Neural cell (in vitro differentiated cells): ENCODE data around the gene SMARCB1. TPM values are rescaled to one million over a fixed set of nuclear protein-coding genes. Genes with fewer than 3 reads are reported as not detected.
"Not testable (repeated sequence)": the region's sequence is repeated elsewhere in the genome, so short reads cannot be mapped to it uniquely, and the experiment has no call there.

Experiments
- H2AFZ ChIP-seq: fragments of 200-600, 300-800 bp; sonication (generic), shearing (Covaris generic); 2 replicates; pipeline ENCODE4 v1.6.0; 2014; ENCODE audit warnings: low read depth, mild to moderate bottlenecking, antibody characterized with exemption, low read length, moderate library complexity
- H3F3A ChIP-seq: fragments of 200-600 bp; shearing (Covaris generic); 2 replicates; pipeline ENCODE4 v1.6.1; 2016; ENCODE audit warnings: mild to moderate bottlenecking, moderate library complexity, mixed read lengths, antibody characterized with exemption, low read length; ENCODE audit not compliant: insufficient read depth, poor library complexity, severe bottlenecking
- H3K27ac ChIP-seq: fragments of 200-600, 300-800 bp; sonication (generic), shearing (Covaris generic); 2 replicates; pipeline ENCODE4 v1.5.1; 2014; ENCODE audit warnings: mild to moderate bottlenecking, low read length, moderate library complexity
- H3K27me3 ChIP-seq: fragments of 300-800, 200-600 bp; sonication (generic), shearing (Covaris generic); 2 replicates; pipeline ENCODE4 v1.6.0; 2014; ENCODE audit warnings: mild to moderate bottlenecking, low read depth, low read length, moderate library complexity; ENCODE audit not compliant: insufficient read depth
- H3K36me3 ChIP-seq: fragments of 300-800, 200-600 bp; sonication (generic), shearing (Covaris generic); 2 replicates; pipeline ENCODE4 v1.5.1; 2014; ENCODE audit warnings: mild to moderate bottlenecking, antibody characterized with exemption, low read length, moderate library complexity; ENCODE audit not compliant: insufficient read depth
- H3K4me2 ChIP-seq: fragments of 300-800, 200-600 bp; sonication (generic), shearing (Covaris generic); 2 replicates; pipeline ENCODE4 v1.6.0; 2014; ENCODE audit warnings: mild to moderate bottlenecking, low read length
- H3K4me3 ChIP-seq: fragments of 300-800, 200-600 bp; sonication (generic), shearing (Covaris generic); 2 replicates; pipeline ENCODE4 v1.5.1; 2014; ENCODE audit warnings: mild to moderate bottlenecking, low read length, moderate library complexity
- H3K79me2 ChIP-seq: fragments of 200-600 bp; shearing (Covaris generic); replicated peaks from 2 replicates; pipeline ENCODE4 v1.6.0; 2014; ENCODE audit warnings: mild to moderate bottlenecking, low read length, moderate library complexity; ENCODE audit not compliant: insufficient read depth
- H3K9ac ChIP-seq: fragments of 300-800, 200-600 bp; sonication (generic), shearing (Covaris generic); 2 replicates; pipeline ENCODE4 v1.6.1; 2016; ENCODE audit warnings: mild to moderate bottlenecking, low read length, mixed read lengths
- H3K9me2 ChIP-seq: fragments of 200-600 bp; shearing (Covaris generic); 2 replicates; pipeline ENCODE4 v1.6.1; 2016; ENCODE audit warnings: mild to moderate bottlenecking, low read length, mixed read lengths; ENCODE audit not compliant: insufficient read depth
- H3K9me3 ChIP-seq: fragments of 200-600, 300-800 bp; sonication (generic), shearing (Covaris generic); 2 replicates; pipeline ENCODE4 v1.6.1; 2016; ENCODE audit warnings: mild to moderate bottlenecking, mixed run types, low read length, moderate library complexity, mixed read lengths
- H4K20me1 ChIP-seq: fragments of 200-600 bp; shearing (Covaris generic); 2 replicates; pipeline ENCODE4 v1.6.1; 2016; ENCODE audit warnings: mild to moderate bottlenecking, mixed run types; ENCODE audit not compliant: insufficient read depth
- EP300 ChIP-seq: fragments of 450-650 bp; conservative IDR thresholded peaks from 2 replicates; pipeline ENCODE4 v1.6.1; 2014; ENCODE audit warnings: antibody characterized with exemption, mild to moderate bottlenecking, moderate library complexity; ENCODE audit not compliant: poor library complexity, severe bottlenecking
- EZH2 ChIP-seq: fragments of 200-600, 300-800 bp; shearing (Covaris generic), sonication (generic); IDR thresholded peaks from 2 replicates; pipeline ENCODE4 v1.6.1; 2014; ENCODE audit warnings: antibody characterized with exemption, low read length, borderline replicate concordance, mild to moderate bottlenecking; ENCODE audit not compliant: insufficient read depth, poor library complexity, severe bottlenecking
- MXI1 ChIP-seq: fragments of 450-650 bp; conservative IDR thresholded peaks from 2 replicates; pipeline ENCODE4 v1.6.1; 2014; ENCODE audit warnings: antibody characterized with exemption, mild to moderate bottlenecking; ENCODE audit not compliant: poor library complexity, severe bottlenecking
- POLR2AphosphoS5 ChIP-seq: IDR thresholded peaks from 2 replicates; pipeline ENCODE4 v1.6.1; 2012
- RAD21 ChIP-seq: fragments of 450-650 bp; conservative IDR thresholded peaks from 2 replicates; pipeline ENCODE4 v1.6.1; 2014; ENCODE audit warnings: antibody characterized with exemption, mild to moderate bottlenecking, moderate library complexity
- REST ChIP-seq: IDR thresholded peaks from 2 replicates; pipeline ENCODE4 v1.6.1; 2012; ENCODE audit warnings: borderline replicate concordance
- SMC3 ChIP-seq: fragments of 450-650 bp; conservative IDR thresholded peaks from 2 replicates; pipeline ENCODE4 v1.6.1; 2014; ENCODE audit warnings: antibody characterized with exemption, mild to moderate bottlenecking, moderate library complexity; ENCODE audit not compliant: poor library complexity
- TAF1 ChIP-seq: IDR thresholded peaks from 2 replicates; pipeline ENCODE4 v1.6.1; 2012; ENCODE audit warnings: low read depth
- polyA plus RNA-seq: library from polyadenylated mRNA; depleted of rRNA; stranded (reverse); fragments of >200 nt; gene quantifications from 2 replicates; pipeline ENCODE4 v1.2.3, GENCODE V29; 2014
- TF ChIP-seq, protein P1 (sequence below): fragments of 450-650 bp; IDR thresholded peaks from 2 replicates; pipeline ENCODE4 v1.5.1; 2014; ENCODE audit warnings: antibody characterized with exemption, mild to moderate bottlenecking, moderate library complexity; ENCODE audit not compliant: poor library complexity, severe bottlenecking

Gene SMARCB1
- polyA plus RNA-seq, 1 donor from 2014 or later = 97.5 TPM

DNA sequence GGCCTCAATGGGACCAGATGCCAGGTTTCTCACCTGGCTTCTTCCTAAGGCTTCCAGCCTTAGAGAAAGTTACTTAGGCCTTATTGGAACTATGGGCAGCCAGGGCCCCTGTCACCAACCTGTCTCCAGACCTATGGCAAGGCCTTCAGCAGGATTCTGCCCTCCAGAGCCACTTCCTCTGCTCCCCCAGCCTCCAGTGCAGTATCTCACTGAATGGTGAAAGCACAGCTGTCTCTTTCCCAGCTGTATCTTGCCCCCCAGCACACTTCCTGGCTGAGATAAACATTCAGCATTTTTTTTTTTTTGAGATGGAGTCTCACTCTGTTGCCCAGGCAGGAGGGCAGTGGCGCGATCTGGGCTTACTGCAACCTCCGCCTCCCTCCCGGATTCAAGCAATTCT lies 72.4 kb downstream of the SMARCB1 start:
- H3K4me2 ChIP-seq = peak overlapping the region; percentile 81
- H3K36me3 ChIP-seq = no peaks in the 10 kb centered on the region
- peak overlapping the region; percentile 97 for H3K9ac ChIP-seq
- H2AFZ ChIP-seq = no peak overlapping the region
- H3K4me3 ChIP-seq = peak overlapping the region; percentile 83
- no peaks in the 10 kb centered on the region for H3K27me3 ChIP-seq
- peaks cover 2% of the 10 kb centered on the region for H3K79me2 ChIP-seq
- no peaks in the 10 kb centered on the region for H4K20me1 ChIP-seq
- H3K9me3 ChIP-seq = no peaks in the 10 kb centered on the region
- peak overlapping the region; percentile 99 for H3K27ac ChIP-seq
- no peaks in the 10 kb centered on the region for H3K9me2 ChIP-seq
- TF ChIP-seq REST (no peak), SMC3 (no peak), TAF1 (no peak), MXI1 (no peak), EZH2 (no peak), RAD21 (no peak), POLR2AphosphoS5 (no peak), EP300 (no peak)
- TF ChIP-seq, protein P1, sequence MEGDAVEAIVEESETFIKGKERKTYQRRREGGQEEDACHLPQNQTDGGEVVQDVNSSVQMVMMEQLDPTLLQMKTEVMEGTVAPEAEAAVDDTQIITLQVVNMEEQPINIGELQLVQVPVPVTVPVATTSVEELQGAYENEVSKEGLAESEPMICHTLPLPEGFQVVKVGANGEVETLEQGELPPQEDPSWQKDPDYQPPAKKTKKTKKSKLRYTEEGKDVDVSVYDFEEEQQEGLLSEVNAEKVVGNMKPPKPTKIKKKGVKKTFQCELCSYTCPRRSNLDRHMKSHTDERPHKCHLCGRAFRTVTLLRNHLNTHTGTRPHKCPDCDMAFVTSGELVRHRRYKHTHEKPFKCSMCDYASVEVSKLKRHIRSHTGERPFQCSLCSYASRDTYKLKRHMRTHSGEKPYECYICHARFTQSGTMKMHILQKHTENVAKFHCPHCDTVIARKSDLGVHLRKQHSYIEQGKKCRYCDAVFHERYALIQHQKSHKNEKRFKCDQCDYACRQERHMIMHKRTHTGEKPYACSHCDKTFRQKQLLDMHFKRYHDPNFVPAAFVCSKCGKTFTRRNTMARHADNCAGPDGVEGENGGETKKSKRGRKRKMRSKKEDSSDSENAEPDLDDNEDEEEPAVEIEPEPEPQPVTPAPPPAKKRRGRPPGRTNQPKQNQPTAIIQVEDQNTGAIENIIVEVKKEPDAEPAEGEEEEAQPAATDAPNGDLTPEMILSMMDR = no peak
- no peaks in the 10 kb centered on the region for H3F3A ChIP-seq

- H4K20me1 ChIP-seq, H2AFZ ChIP-seq, H3K27ac ChIP-seq, H3K9me3 ChIP-seq, H3K9ac ChIP-seq, H3K9me2 ChIP-seq, H3K4me2 ChIP-seq, H3F3A ChIP-seq, H3K79me2 ChIP-seq, H3K27me3 ChIP-seq, H3K4me3 ChIP-seq, H3K36me3 ChIP-seq: not testable (repeated sequence)
These were observed 73.4 kb downstream of the SMARCB1 start for GRCh38 chr22:23860187-23860586.

- Histone ChIP-seq H3K9me2 (no peaks in the 10 kb centered on the region), H3K9me3 (no peaks in the 10 kb centered on the region), H3K27ac (no peak overlapping the region), H2AFZ (no peak overlapping the region), H3K4me2 (no peak overlapping the region), H3K9ac (no peak overlapping the region), H3F3A (no peaks in the 10 kb centered on the region), H3K36me3 (no peaks in the 10 kb centered on the region), H4K20me1 (no peaks in the 10 kb centered on the region), H3K79me2 (peaks cover 2% of the 10 kb centered on the region), H3K4me3 (no peak overlapping the region), H3K27me3 (no peaks in the 10 kb centered on the region)
- TF ChIP-seq, protein P1 = peak; percentile 26
- no peak for TF ChIP-seq EZH2
These were observed 75.3 kb downstream of the SMARCB1 start for GRCh38 chr22:23862103-23862502.

DNA sequence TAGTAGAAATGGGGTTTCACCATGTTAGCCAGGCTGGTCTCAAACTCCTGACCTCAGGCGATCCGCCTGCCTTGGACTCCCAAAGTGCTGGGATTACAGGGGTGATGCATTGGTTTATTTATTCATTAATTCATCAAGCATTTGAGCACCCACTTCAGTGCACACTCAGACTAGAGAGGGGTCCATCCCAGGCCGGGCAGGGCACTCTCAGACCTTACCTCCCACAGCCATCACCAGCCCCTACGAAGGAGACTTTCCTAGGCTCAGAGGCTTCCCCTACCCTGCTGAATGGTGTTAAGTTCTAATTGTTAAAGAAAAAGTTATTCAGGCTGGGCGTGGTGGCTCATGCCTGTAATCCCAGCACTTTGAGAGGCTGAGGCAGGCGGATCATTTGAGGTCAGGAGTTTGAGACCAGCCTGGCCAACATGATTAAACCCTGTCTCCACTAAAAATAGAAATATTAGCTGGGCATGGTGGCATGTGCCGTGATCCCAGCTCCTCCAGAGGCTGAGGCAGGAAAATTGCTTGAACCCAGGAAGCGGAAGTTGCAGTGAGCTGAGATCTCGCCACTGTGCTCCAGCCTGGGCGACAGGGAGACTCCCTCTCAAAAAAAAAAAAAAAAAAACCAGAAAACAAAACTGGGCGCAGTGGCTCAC lies 77.9 kb downstream of the SMARCB1 start:
- H3K79me2 ChIP-seq, H3K9ac ChIP-seq, H3K27me3 ChIP-seq, H2AFZ ChIP-seq, H4K20me1 ChIP-seq, H3K36me3 ChIP-seq, H3K4me3 ChIP-seq, H3F3A ChIP-seq, H3K9me3 ChIP-seq, H3K27ac ChIP-seq, H3K4me2 ChIP-seq, H3K9me2 ChIP-seq: not testable (repeated sequence)
